Esophagus muscularis mucosa (tissue), 4 donors: ENCODE measurements around the gene CDC37.

Source experiments
- CTCF ChIP-seq, 3 experiments: fragments of 200-600 bp in 2 of 3; fragments of 450-650 bp in 1 of 3; sonication (generic) in 2 of 3; IDR thresholded peaks; one replicate each; pipeline ENCODE4 v1.5.1; 2017 to 2019; ENCODE audit warnings: antibody characterized with exemption in 3 of 3, mild to moderate bottlenecking in 2 of 3, moderate library complexity in 1 of 3
- EP300 ChIP-seq: sonication (generic); formaldehyde crosslinking; IDR thresholded peaks from one replicate; pipeline ENCODE4 v1.6.1; 2017; ENCODE audit warnings: antibody characterized with exemption
- POLR2A ChIP-seq: fragments of 450-650 bp; IDR thresholded peaks from one replicate; pipeline ENCODE4 v1.6.1; 2017; ENCODE audit warnings: antibody characterized with exemption, moderate library complexity, mild to moderate bottlenecking, low read depth
- POLR2AphosphoS5 ChIP-seq, 2 donors: sonication (generic); formaldehyde crosslinking; IDR thresholded peaks; one replicate each; pipeline ENCODE4 v1.6.1; 2017; ENCODE audit warnings: antibody characterized with exemption in 2 of 2

GRCh38 chr19:10363789-10364281 is 39.5 kb downstream of the CDC37 start:
- TF ChIP-seq POLR2A (no peak), CTCF (IDR thresholded peaks at IDR 0.05) (no peak), EP300 (no peak), POLR2AphosphoS5 (IDR thresholded peaks at IDR 0.05) (no peak)
